Measurements from ENCODE around the gene CCDC148.

DNA sequence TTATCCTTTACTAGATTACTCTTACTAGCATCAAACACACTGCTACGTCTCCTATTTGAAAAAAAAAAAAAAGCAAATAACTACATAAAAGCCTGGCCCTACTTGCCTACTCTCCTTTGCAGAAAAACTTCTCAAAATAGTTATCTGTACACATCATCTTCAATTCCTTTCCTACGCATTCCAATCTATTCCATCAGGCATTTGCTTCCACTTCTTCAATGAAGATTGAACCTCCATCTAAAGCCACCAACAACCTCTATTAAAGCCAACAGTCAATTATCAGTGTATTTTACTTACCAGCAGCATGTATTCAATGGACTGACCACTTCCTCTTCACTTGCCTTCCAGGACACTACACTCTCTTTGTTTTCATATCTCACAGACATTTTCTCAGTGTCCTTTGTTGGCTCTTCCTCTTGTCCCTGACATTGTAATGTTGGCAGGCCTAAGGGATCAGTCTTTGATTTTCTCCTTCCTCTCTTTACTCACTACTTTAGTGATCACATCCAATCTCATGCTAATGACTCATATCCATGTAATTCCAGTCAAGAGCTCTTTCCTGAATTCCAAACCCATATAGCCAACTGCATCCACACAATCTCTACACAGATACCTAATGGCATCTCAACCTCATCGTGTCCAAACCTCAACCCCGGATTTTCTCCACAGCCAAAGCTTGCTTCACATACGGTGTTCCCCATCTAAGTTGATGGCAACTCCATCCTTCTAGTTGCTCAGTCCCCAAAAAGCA, 131.3 kb downstream of the CCDC148 start:
- TF ChIP-seq POLR2A (IDR thresholded peaks at IDR 0.05; ENCODE audit: low read length) (no peak), GATA1 (IDR thresholded peaks at IDR 0.05; ENCODE audit: low read depth, low read length) (no peak)

All from erythroblast (primary cell).